Stimulated activated memory B cell treated with anti-CD40 and anti-IgM and Interleukin-4, amounts not matched to agents 10 μg/mL and 1 μg/mL and 100 μg/mL, for 72 hours (primary cell): ENCODE measurements around the gene CYGB.
A peak's percentile ranks its signal among the peaks of the same experiment; 100 is the strongest.

Experiments used
- ATAC-seq: fragments of 150-1000 bp; cut with Tn5 transposase; 2 replicates; pipeline ENCODE4 v1.10.0; 2021
- H3K27ac Mint-ChIP-seq: one replicate; pipeline ENCODE4 v1.8.0; 2022; ENCODE audit warnings: mild to moderate bottlenecking, mixed read lengths
- H3K27me3 Mint-ChIP-seq: one replicate; pipeline ENCODE4 v1.8.0; 2022; ENCODE audit warnings: mixed read lengths
- H3K36me3 Mint-ChIP-seq: one replicate; pipeline ENCODE4 v1.8.0; 2022; ENCODE audit warnings: mixed read lengths
- H3K4me1 Mint-ChIP-seq: one replicate; pipeline ENCODE4 v1.8.0; 2022; ENCODE audit warnings: mixed read lengths
- H3K4me3 Mint-ChIP-seq: one replicate; pipeline ENCODE4 v1.8.0; 2022; ENCODE audit warnings: mild to moderate bottlenecking, moderate library complexity, mixed read lengths
- H3K9me3 Mint-ChIP-seq: one replicate; pipeline ENCODE4 v1.8.0; 2022; ENCODE audit warnings: mixed read lengths

Gene CYGB

GRCh38 chr17:76537578-76538280, at the start of gene CYGB:
Gene CYGB, minus strand, starts transcription at chr17:76537709. Its CDS starts 167 bp downstream, at chr17:76537542.
- Mint-ChIP-seq H3K36me3 (no peaks in the 10 kb centered on the region), H3K4me3 (peak within 1 kb of the TSS; percentile 63), H3K27ac (no peak within 1 kb of the TSS), H3K27me3 (peaks cover 43% of the 10 kb centered on the region), H3K9me3 (no peaks in the 10 kb centered on the region), H3K4me1 (peaks cover 34% of the 10 kb centered on the region)
- ATAC-seq, result peak; percentile 46

GRCh38 chr17:76586741-76587487, 49.4 kb upstream of the CYGB start:
- H3K27me3 Mint-ChIP-seq, result peaks cover 70% of the 10 kb centered on the region
- H3K4me3 Mint-ChIP-seq, result no peak overlapping the region
- peaks cover 6% of the 10 kb centered on the region for H3K36me3 Mint-ChIP-seq
- no peak for ATAC-seq
- H3K27ac Mint-ChIP-seq, result no peak overlapping the region
- H3K4me1 Mint-ChIP-seq, result peaks cover 5% of the 10 kb centered on the region
- H3K9me3 Mint-ChIP-seq, result no peaks in the 10 kb centered on the region

- Mint-ChIP-seq H3K4me1 (peaks cover 12% of the 10 kb centered on the region), H3K27me3 (peaks cover 64% of the 10 kb centered on the region), H3K4me3 (peak within 1 kb of the TSS; percentile 79), H3K27ac (peak within 1 kb of the TSS; percentile 17), H3K36me3 (peaks cover 6% of the 10 kb centered on the region), H3K9me3 (no peaks in the 10 kb centered on the region)
- peak; percentile 76 for ATAC-seq
These were observed 48.4 kb upstream of the CYGB start, which contains the start of gene ST6GALNAC2 for GRCh38 chr17:76585649-76586593. Gene ST6GALNAC2, minus strand, starts transcription at chr17:76585860. Its CDS starts 52 bp downstream, at chr17:76585808.

GRCh38 chr17:76585033-76585648, 47.6 kb upstream of the CYGB start:
- H3K27me3 Mint-ChIP-seq, result peaks cover 62% of the 10 kb centered on the region
- H3K9me3 Mint-ChIP-seq, result no peaks in the 10 kb centered on the region
- peak overlapping the region; percentile 17 for H3K27ac Mint-ChIP-seq
- peak overlapping the region; percentile 79 for H3K4me3 Mint-ChIP-seq
- H3K4me1 Mint-ChIP-seq, result peaks cover 18% of the 10 kb centered on the region
- no peak for ATAC-seq
- peaks cover 6% of the 10 kb centered on the region for H3K36me3 Mint-ChIP-seq

GRCh38 chr17:76584427-76585032, 47.0 kb upstream of the CYGB start:
- Mint-ChIP-seq H3K4me3 (peak overlapping the region; percentile 79), H3K9me3 (no peaks in the 10 kb centered on the region), H3K4me1 (peaks cover 21% of the 10 kb centered on the region), H3K36me3 (peaks cover 4% of the 10 kb centered on the region), H3K27ac (peak overlapping the region; percentile 17), H3K27me3 (peaks cover 56% of the 10 kb centered on the region)
- ATAC-seq, result no peak

- ATAC-seq, result no peak
- H3K27me3 Mint-ChIP-seq, result peaks cover 37% of the 10 kb centered on the region
- H3K27ac Mint-ChIP-seq, result no peak overlapping the region
- H3K4me3 Mint-ChIP-seq, result no peak overlapping the region
- no peaks in the 10 kb centered on the region for H3K36me3 Mint-ChIP-seq
- no peaks in the 10 kb centered on the region for H3K9me3 Mint-ChIP-seq
- peaks cover 27% of the 10 kb centered on the region for H3K4me1 Mint-ChIP-seq
These were observed 45.2 kb upstream of the CYGB start for GRCh38 chr17:76582660-76583059.

- Mint-ChIP-seq H3K36me3 (no peaks in the 10 kb centered on the region), H3K27ac (no peak overlapping the region), H3K4me1 (peaks cover 27% of the 10 kb centered on the region), H3K9me3 (no peaks in the 10 kb centered on the region), H3K4me3 (no peak overlapping the region), H3K27me3 (peaks cover 26% of the 10 kb centered on the region)
- ATAC-seq, result no peak
These were observed 44.0 kb upstream of the CYGB start for GRCh38 chr17:76581515-76581914.

- Mint-ChIP-seq H3K27me3 (peaks cover 15% of the 10 kb centered on the region), H3K27ac (no peak overlapping the region), H3K4me1 (peaks cover 22% of the 10 kb centered on the region), H3K36me3 (no peaks in the 10 kb centered on the region), H3K9me3 (no peaks in the 10 kb centered on the region), H3K4me3 (no peak overlapping the region)
- peak; percentile 84 for ATAC-seq
These were observed 41.8 kb upstream of the CYGB start for GRCh38 chr17:76579281-76579680.

- H3K36me3 Mint-ChIP-seq, result no peaks in the 10 kb centered on the region
- no peak for ATAC-seq
These were observed 40.9 kb upstream of the CYGB start for GRCh38 chr17:76578376-76578775.

GRCh38 chr17:76577876-76578275, 40.4 kb upstream of the CYGB start:
- H3K36me3 Mint-ChIP-seq, result no peaks in the 10 kb centered on the region

More at GRCh38 chr17:76578376-76578775, 40.9 kb upstream of the CYGB start:
- Mint-ChIP-seq H3K4me1 (peaks cover 22% of the 10 kb centered on the region), H3K27ac (no peak overlapping the region), H3K9me3 (no peaks in the 10 kb centered on the region), H3K27me3 (peaks cover 9% of the 10 kb centered on the region), H3K4me3 (no peak overlapping the region)

GRCh38 chr17:76576189-76576588, 38.7 kb upstream of the CYGB start:
- Mint-ChIP-seq H3K36me3 (no peaks in the 10 kb centered on the region), H3K27me3 (no peaks in the 10 kb centered on the region), H3K4me1 (peaks cover 24% of the 10 kb centered on the region), H3K27ac (no peak overlapping the region), H3K9me3 (no peaks in the 10 kb centered on the region), H3K4me3 (no peak overlapping the region)
- no peak for ATAC-seq

More at GRCh38 chr17:76577876-76578275, 40.4 kb upstream of the CYGB start:
- H3K4me3 Mint-ChIP-seq, result no peak overlapping the region
- peaks cover 7% of the 10 kb centered on the region for H3K27me3 Mint-ChIP-seq
- no peaks in the 10 kb centered on the region for H3K9me3 Mint-ChIP-seq
- no peak for ATAC-seq
- H3K27ac Mint-ChIP-seq, result no peak overlapping the region
- H3K4me1 Mint-ChIP-seq, result peaks cover 23% of the 10 kb centered on the region

- ATAC-seq, result no peak
- H3K4me1 Mint-ChIP-seq, result peaks cover 19% of the 10 kb centered on the region
These were observed 38.1 kb upstream of the CYGB start for GRCh38 chr17:76575570-76575969.

GRCh38 chr17:76574166-76574565, 36.7 kb upstream of the CYGB start:
- no peak overlapping the region for H3K4me3 Mint-ChIP-seq
- H3K4me1 Mint-ChIP-seq, result peaks cover 9% of the 10 kb centered on the region
- no peak overlapping the region for H3K27ac Mint-ChIP-seq
- no peak for ATAC-seq
- H3K36me3 Mint-ChIP-seq, result no peaks in the 10 kb centered on the region
- no peaks in the 10 kb centered on the region for H3K9me3 Mint-ChIP-seq
- no peaks in the 10 kb centered on the region for H3K27me3 Mint-ChIP-seq

More at GRCh38 chr17:76575570-76575969, 38.1 kb upstream of the CYGB start:
- Mint-ChIP-seq H3K27me3 (no peaks in the 10 kb centered on the region), H3K27ac (no peak overlapping the region), H3K9me3 (no peaks in the 10 kb centered on the region), H3K4me3 (no peak overlapping the region), H3K36me3 (no peaks in the 10 kb centered on the region)

- H3K9me3 Mint-ChIP-seq, result no peaks in the 10 kb centered on the region
- peak; percentile 28 for ATAC-seq
- H3K36me3 Mint-ChIP-seq, result peaks cover 8% of the 10 kb centered on the region
- no peak overlapping the region for H3K4me3 Mint-ChIP-seq
- no peak overlapping the region for H3K27ac Mint-ChIP-seq
- H3K4me1 Mint-ChIP-seq, result peaks cover 17% of the 10 kb centered on the region
- peaks cover 10% of the 10 kb centered on the region for H3K27me3 Mint-ChIP-seq
These were observed 35.6 kb upstream of the CYGB start for GRCh38 chr17:76573096-76573495.
